NOMO-1 treated with dmso at 0.1 percent for 144 hours (cell line): ENCODE data around the gene HIP1R.
A peak's percentile ranks its signal among the peaks of the same experiment; 100 is the strongest.

ENCODE experiments used
- DNase-seq: peaks from one replicate; lab custom pipeline; 2025; ENCODE audit not compliant: unreplicated experiment; lab: John Stamatoyannopoulos, UW

The HIP1R gene

DNA sequence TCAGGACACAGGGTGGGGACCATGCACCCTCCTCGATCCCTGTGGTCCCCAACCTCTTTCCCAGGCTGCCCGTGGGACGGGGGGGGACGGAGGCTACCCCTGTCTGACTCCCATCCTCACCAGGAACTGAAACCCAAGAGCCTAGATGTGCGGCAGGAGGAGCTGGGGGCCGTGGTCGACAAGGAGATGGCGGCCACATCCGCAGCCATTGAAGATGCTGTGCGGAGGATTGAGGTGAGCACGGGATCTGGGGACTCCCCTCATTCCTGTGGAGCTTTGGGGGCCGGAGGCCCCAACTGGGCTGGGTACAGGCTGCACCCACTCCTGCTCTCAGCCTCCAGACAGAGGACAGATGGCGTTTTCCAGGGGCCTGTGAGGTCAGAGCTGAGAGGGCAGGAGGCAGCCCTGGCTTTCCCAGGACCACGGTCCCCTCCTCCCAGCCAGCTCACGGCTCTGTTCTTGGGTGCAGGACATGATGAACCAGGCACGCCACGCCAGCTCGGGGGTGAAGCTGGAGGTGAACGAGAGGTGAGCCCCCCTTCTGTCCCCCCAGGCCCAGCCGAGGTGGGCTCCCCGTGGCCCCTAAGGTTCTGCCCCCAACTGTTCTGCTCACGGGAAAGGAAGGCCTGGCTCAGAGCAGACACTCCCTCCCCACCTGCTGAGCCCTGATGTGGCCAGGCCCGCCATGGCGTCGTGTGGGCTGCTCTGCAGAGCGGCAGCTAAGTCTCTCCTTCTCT is 24.2 kb downstream of the HIP1R start:
- no peak for DNase-seq

DNA sequence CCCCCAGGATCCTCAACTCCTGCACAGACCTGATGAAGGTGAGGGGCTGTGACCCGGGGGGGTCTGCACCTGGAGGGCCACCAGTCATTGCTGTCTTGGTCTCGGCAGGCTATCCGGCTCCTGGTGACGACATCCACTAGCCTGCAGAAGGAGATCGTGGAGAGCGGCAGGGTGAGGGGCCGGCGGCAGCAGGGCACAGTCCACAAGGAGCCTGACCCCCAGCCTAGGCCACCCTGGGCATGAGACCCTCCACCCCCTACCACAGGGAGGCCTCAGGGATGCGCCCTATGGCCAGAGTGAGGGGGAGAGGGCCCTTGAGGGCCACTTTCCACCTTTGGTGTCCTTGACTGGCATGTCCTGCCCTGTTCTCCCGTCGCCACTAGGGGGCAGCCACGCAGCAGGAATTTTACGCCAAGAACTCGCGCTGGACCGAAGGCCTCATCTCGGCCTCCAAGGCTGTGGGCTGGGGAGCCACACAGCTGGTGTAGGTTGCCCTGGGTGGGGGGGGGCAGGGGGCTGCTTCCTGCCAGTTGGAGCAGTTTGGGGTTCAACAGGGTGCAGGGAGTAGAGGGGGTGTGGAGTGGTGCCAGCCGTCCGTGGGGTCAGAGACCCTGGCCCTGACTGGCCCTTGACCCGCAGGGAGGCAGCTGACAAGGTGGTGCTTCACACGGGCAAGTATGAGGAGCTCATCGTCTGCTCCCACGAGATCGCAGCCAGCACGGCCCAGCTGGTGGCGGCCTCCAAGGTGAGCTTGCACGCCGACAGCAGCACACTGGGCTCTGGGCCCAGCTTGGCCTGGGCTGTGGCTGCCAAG is 25.0 kb downstream of the HIP1R start:
- DNase-seq: peak; percentile 54

DNA sequence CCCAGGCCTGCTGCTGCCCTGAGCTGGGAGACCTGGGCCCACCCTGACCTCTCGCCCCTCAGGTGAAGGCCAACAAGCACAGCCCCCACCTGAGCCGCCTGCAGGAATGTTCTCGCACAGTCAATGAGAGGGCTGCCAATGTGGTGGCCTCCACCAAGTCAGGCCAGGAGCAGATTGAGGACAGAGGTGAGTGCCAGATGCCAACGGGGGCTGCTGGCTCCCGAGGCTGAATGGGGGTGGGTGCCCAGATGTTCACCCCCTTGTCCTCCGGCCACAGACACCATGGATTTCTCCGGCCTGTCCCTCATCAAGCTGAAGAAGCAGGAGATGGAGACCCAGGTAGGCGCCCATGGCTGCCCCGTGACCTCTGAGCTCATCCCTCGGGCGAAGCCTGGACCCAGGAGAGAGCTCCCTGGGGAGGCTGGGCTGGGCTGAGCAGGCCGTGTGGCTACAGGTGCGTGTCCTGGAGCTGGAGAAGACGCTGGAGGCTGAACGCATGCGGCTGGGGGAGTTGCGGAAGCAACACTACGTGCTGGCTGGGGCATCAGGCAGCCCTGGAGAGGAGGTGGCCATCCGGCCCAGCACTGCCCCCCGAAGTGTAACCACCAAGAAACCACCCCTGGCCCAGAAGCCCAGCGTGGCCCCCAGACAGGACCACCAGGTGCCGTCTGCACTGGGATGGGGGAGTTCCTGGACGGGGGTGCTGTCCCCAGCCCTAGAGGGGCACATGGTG is 25.8 kb downstream of the HIP1R start:
- no peak for DNase-seq

DNA sequence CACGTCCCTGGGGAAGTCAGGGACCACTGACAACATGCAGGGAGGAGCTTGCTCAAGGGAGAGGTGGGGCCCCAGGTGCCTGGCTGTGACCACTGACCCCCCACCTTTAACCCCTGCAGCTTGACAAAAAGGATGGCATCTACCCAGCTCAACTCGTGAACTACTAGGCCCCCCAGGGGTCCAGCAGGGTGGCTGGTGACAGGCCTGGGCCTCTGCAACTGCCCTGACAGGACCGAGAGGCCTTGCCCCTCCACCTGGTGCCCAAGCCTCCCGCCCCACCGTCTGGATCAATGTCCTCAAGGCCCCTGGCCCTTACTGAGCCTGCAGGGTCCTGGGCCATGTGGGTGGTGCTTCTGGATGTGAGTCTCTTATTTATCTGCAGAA is 26.3 kb downstream of the HIP1R start:
- DNase-seq: no peak

GRCh38 chr12:122862110-122862634 is 26.9 kb downstream of the HIP1R start:
- no peak for DNase-seq

DNA sequence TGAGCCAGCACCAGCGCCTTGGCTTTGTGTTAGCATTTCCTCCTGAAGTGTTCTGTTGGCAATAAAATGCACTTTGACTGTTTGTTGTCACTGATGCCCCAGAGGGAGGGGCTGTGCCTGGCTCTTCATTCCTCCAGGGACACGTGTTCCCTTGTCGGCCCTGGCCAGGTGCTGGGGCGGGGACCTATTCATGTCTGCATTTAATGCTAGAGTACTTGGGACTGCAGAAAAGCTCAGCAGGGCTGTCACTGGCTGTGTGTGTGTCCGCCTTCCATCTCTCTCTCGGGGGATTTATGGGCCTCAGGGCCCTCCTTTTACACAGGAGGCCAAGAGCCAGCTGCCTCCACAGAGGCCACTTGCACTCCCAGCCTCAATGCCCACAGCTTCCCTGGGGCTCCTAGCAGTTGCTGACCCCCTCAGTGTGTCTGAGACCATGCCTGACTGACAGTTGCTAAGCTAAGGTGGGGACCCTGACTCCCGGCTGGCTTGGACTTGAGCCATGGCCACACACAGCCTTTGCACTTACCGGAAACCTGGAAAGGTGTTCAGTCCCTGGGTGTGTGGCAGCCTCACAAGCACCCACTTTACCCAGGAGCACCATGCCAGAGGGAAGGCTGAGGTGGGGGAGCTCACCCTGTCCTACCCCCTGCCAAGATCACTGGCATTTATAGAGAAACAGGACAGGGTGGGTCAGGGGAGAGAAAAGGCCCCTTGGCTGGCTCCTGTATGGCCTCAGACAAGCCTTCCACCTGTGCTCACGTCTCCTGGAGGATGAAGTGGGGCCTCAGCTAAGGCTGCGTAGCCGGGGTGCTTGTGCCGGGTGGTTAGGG is 27.8 kb downstream of the HIP1R start:
- no peak for DNase-seq

DNA sequence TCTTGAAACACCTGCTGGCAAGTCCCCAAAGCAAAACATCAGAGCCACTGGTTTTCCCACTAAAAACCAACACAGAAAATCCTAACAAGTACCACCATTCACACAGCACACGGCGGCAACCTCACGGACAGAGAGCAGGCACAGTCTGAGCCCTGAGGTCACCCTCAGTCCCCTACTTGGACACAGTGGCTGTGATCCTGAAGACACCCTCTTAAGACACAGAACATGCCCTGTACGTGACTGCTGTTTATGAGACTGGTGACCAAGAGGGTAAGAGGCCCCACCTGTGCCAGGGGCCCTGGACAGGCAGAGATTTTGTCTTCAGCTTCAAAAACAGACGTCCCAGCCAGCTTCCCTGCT is 29.6 kb downstream of the HIP1R start:
- DNase-seq: no peak

DNA sequence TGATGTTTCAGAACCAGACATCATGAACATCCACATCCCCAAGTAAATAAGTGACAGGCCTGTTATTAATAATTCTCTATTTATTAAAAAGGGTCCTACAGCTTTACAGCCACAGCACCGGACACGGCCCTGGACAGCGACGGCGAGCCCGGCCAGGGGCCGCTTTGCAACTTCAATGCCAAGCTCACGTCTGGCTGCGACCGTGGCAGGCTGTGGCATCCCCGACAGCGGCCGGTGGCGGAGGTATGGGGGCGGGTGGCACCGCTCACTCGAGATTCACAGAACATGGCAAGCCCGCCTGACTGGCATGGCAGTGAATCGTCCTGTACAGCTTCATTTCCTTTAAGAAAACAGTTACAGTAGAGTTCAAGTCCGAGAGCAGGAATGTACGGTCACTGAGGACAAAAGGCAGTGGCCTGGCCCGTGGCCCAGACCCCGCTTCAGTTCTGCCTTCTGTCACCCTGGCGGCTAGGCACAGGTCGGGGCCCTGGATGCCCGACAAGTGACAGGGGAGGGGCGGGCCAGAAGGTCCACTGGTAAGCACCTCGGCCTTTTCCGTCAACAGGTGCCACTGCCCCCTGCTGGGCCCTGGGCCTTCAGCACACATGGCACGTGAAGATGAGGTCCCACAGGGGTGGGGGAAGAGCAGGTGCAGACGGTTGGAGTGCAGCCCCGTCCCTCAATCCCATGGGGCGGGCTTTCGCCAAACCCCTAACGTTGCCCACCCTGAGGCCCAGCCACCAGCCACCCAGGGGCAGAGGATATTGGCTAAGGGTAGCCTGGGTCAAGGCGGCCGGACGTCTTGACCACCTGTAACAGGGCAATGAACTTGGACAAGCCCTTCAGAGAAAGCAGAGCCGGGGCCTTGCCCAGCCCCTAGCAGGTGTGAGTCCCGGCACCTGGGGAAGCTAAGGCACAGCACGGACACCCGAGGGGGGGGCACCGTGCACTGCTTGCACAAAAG is 30.3 kb downstream of the HIP1R start:
- DNase-seq: no peak

DNA sequence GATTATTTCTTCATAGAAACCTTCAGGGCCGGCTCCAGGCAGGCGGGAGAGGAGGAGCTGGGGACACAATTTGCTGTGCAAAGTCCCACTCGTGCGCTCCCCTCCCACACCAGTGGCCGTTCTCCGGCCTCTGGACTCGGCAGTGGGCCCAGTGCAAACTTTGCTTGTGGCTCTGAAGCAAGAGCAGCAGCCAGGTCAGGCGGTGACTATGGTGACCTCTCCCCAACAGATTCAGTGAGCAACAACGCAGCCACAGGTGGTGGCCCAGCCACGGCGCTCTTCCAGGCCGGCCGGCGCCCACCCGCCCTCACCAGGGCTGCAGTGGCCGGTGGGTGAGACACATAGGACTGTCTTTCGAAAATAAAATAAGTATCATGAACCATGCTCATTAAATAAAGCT is 31.1 kb downstream of the HIP1R start:
- DNase-seq: no peak

DNA sequence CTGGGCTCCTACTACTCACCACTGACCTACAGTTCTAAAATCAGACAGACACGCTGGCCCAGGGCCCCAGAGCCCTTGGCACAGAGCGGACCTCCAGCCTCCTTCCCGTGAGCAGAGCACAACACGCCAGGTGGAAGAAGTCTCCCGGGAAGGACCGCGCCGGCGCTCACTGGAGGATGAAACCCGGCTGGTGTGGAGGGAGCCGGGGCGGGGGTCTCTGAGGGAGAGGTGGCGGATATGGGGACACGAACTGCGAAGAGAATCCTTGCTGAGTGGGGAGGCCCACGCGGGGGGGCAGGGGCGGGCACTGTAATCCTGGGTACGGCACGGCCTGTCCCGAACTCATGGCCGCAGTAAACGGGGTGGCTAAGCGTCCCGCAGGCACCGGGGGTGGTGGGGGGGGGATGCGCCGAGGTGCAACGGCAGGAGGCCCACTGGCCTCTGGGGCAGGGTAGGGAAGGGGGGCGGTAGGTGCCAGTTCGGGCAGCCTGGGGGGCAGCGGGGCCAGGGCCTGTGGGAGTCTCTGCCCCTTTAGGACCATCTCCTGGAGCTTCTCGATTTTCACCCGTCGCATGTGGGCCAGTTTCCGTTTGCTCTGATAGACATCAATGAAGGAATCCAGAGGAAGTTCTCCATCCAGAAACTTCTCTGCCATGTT is 31.8 kb downstream of the HIP1R start:
- no peak for DNase-seq

DNA sequence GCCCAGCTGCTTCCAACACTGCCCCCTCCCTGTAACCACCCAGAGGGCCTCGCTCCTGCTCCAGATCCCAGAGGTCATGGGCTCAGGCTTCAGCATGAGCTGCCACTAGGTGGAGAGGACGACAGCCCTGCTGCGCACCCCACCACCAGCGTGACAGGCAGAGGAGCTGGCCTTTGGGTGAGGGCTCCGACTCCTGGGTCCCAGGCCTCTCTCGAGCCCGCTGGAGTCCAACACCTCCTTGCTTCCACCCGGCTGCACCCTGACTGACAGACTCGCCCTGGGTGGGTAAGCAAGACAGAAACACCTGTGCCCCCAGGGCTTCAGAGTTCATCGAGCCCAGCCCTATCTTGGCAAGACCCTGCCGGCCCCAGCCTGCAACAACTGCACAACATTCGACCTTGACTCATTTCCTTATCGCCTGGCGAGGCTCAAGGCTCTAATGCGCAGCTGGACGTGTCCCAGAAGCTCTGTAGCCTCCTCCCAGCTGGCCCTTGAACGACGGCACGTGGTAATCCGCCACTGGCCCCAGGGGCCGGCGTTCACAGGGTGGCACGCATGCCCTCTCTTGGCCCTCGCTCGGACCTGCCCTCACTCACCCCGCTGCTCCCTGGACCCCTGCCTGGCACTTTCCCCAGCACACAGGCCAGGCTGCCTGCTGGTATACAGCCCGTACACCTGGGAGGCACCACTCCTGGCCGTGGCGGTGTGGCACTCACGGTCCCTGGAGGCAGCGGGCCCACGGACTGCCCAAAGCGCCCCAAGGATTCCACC is 32.6 kb downstream of the HIP1R start:
- DNase-seq: no peak

- DNase-seq: no peak
Observed at GRCh38 chr12:122868471-122869177, 33.4 kb downstream of the HIP1R start.

DNA sequence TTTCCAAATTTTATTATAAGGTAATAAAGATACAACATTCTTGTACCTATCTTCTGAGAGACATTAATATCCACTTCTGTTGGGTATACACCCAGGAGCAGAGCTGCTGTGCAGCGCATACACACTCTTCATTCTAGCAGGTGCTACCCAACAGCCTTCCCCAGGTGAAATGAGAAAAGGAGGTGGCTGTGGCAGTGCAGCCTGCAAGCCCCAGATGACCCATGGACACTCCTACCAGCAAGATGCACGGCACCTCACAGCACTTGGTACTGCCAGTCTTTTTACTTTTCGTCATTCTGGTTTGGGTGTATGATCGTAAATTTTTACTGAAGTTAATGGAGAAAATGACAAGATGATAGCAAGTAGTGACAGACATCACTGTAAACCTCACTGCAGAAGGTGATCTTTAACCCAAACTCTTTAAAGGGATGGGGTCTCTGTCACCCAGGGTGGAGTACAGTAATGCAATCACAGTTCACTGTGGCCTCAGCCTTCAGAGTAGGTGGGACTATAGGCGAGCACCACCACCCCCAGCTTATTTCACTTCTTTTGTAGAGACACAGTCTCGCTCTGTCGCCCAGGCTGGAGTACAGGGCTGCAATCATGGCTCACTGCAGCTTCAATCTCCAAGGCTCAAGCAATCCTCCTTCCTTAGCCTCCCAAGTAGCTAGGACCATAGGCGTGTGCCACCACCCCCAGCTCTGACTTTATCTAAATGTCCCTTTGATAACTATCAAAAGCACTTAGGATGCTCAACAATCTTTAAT is 34.1 kb downstream of the HIP1R start:
- no peak for DNase-seq

- no peak for DNase-seq
Observed at GRCh38 chr12:122870163-122870842, 35.0 kb downstream of the HIP1R start.

DNA sequence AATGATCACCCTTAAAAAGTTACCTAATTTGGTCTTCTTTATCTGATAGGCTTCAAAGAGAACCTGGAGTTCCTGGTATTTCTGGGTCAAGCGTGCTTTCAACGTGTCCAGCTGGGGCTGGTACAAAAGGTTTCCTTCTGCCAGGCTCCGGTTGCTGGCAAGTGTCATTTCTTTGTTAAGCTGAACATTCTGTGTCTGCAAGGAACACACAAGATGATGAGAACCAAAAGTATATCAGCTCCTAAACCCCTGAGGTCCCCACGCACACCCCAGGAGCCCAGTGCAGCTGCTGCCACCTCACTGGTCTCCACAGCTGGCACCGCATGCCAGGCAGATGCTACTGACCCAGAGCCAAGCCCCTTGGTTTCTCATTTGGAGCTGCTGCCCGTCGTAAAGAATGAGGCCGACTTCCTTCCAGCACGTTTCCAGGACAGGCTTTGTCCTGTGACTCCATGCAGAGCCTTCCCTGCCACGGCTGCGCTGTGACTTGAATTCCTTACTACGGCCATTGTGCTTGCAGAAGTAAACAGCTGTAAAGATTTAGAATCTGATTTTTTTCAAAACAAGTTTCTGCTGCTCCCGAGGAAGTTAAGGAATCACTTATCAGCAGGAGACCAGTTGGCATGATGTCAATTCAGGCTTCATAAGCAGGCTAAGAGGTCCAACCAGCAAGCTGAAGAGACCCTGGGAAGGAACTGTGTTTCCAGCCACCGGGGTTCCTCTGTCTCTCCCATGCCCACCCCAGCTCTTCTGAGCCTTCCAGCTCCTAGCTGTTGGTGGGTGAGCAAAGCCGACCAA is 35.8 kb downstream of the HIP1R start:
- DNase-seq: no peak
